Ovary (tissue), 9 donors: Measurements from ENCODE around the gene SRC. TPM values are rescaled to one million over a fixed set of nuclear protein-coding genes. Genes with fewer than 3 reads are reported as not detected.
A peak's percentile ranks its signal among the peaks of the same experiment; 100 is the strongest.

Experiments used
- DNase-seq, 5 donors: peaks; one replicate each; pipeline ENCODE4 v3.0.0-alpha.2; 2019 to 2020
- H3K27ac ChIP-seq, 2 donors: fragments of 200-600 bp; one replicate each; pipeline versions ENCODE4 v1.5.1 to v1.8.0; 2019 to 2022
- H3K27me3 ChIP-seq: fragments of 200-600 bp; one replicate; pipeline ENCODE4 v1.8.0; 2022
- H3K36me3 ChIP-seq: fragments of 200-600 bp; sonication (generic); one replicate; pipeline ENCODE4 v1.5.1; 2019
- H3K4me1 ChIP-seq: one replicate; pipeline ENCODE4 v1.8.1; 2013; ENCODE audit warnings: mild to moderate bottlenecking, moderate library complexity; ENCODE audit not compliant: insufficient read depth
- H3K4me3 ChIP-seq: fragments of 200-600 bp; sonication (generic); one replicate; pipeline ENCODE4 v1.5.1; 2017
- H3K9me3 ChIP-seq, 2 donors: fragments of 200-600 bp in 1 of 2; sonication (generic) in 1 of 2; one replicate each; pipeline versions ENCODE4 v1.5.1 to v1.8.1; 2013 to 2019; ENCODE audit warnings: mild to moderate bottlenecking in 1 of 2, moderate library complexity in 1 of 2
- EP300 ChIP-seq: sonication (generic); formaldehyde crosslinking; IDR thresholded peaks from one replicate; pipeline ENCODE4 v1.6.1; 2017; ENCODE audit warnings: antibody characterized with exemption
- POLR2A ChIP-seq: fragments of 450-650 bp; IDR thresholded peaks from one replicate; pipeline ENCODE4 v1.6.1; 2017; ENCODE audit warnings: antibody characterized with exemption, mild to moderate bottlenecking, moderate library complexity
- WGBS, 3 donors: extraction: QIAGEN DNeasy Blood & Tissue Kit in 1 of 3; methylation state at CpG; one replicate each; pipeline versions ENCODE4 v1.1.5 to v1.1.7; 2013 to 2017; 5-methylcytosine and 5-hydroxymethylcytosine counted together
- intact Hi-C, 4 donors: fragments of 100-400 bp; cut with DNase I; formaldehyde crosslinking; loops; one replicate each; pipeline versions ENCODE4 v1.11.0 to v1.15.1; 2022 to 2023
- polyA plus RNA-seq, 2 donors: library from polyadenylated mRNA; stranded (reverse); fragments of 200-250 nt in 1 of 2; fragments of 350-450 nt in 1 of 2; fragmentation: Illumina TruSeq in 1 of 2; extraction: RNeasy Lipid Tissue Mini Kit (QIAGEN cat#74804) in 1 of 2; gene quantifications; one replicate each; pipeline ENCODE4 v1.2.3, GENCODE V29; 2013 to 2014
- total RNA-seq, 7 donors: library from RNA; depleted of rRNA in 2 of 7; stranded (reverse); fragments of >200 nt in 2 of 7; fragmentation: NEBNext Ultra II Directional in 3 of 7; extraction: Animal tissue kit (Norgen Biotek cat#: 25700) in 3 of 7; gene quantifications; one replicate each; pipeline versions ENCODE4 v1.1.0 to v1.2.4, GENCODE V29; 2016 to 2023
- TF ChIP-seq, protein P1 (sequence below), 3 donors: fragments of 450-650 bp in 2 of 3; fragments of 200-600 bp in 1 of 3; IDR thresholded peaks; one replicate each; pipeline versions ENCODE4 v1.5.1 to v1.8.0; 2016 to 2022; ENCODE audit warnings: antibody characterized with exemption in 3 of 3, mild to moderate bottlenecking in 1 of 3
- donor health status: DM: no; HTN: no; CAD: no; lungs with moderate emphysema.
- donor health status: DM: no; HTN: no; CAD: no.
- donor health status: Bipolar disorder and iron deficiency.
- donor health status: DM: yes; HTN: yes; CAD: no.
- donor health status: DM: no; HTN: no; CAD: no.
- donor health status: DM: yes; HTN: yes; CAD: no.

Gene SRC
- total and polyA plus RNA-seq, 9 donors = 17.0 to 72.7 (median 34.7) TPM

DNA sequence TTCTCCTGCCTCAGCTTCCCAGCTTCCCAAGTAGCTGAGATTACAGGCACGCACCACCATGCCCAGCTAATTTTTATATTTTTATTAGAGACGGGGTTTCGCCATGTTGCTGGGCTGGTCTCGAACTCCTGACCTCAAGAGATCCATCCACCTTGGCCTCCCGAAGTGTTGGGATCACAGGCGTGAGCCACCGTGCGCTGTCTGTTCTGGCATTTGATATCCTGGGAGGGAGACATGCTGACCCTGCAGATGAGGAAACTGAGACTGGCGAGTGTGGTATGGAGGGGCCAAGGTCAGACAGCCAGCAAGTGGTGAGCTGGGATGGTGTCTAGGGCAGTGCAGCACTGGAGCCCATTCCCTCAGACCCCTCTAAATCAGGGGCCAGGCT, 44.6 kb downstream of the SRC start:
- Histone ChIP-seq H3K4me3 (no peak overlapping the region), H3K27me3 (no peaks in the 10 kb centered on the region), H3K4me1 (no peaks in the 10 kb centered on the region), H3K36me3 (no peaks in the 10 kb centered on the region), H3K9me3 (no peaks in the 10 kb centered on the region), H3K27ac (no peak overlapping the region)
- TF ChIP-seq, protein P1, sequence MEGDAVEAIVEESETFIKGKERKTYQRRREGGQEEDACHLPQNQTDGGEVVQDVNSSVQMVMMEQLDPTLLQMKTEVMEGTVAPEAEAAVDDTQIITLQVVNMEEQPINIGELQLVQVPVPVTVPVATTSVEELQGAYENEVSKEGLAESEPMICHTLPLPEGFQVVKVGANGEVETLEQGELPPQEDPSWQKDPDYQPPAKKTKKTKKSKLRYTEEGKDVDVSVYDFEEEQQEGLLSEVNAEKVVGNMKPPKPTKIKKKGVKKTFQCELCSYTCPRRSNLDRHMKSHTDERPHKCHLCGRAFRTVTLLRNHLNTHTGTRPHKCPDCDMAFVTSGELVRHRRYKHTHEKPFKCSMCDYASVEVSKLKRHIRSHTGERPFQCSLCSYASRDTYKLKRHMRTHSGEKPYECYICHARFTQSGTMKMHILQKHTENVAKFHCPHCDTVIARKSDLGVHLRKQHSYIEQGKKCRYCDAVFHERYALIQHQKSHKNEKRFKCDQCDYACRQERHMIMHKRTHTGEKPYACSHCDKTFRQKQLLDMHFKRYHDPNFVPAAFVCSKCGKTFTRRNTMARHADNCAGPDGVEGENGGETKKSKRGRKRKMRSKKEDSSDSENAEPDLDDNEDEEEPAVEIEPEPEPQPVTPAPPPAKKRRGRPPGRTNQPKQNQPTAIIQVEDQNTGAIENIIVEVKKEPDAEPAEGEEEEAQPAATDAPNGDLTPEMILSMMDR (IDR thresholded peaks at IDR 0.05) = no peak
- no peak for TF ChIP-seq EP300
- no peak for TF ChIP-seq POLR2A
- intact Hi-C loops = loop anchor here in 1 of 4 donors (10.0 kb wide), 1 partner anchor 134 kb away; the partner anchor contains the start of genes BLCAP and NNAT
- DNase-seq = peak in 3 of 5 donors; percentile 6 to 24 (median 10)
- 93 to 94% (median 93%) methylated on average over 9 of the region's 9 CpGs for WGBS, 3 donors

DNA sequence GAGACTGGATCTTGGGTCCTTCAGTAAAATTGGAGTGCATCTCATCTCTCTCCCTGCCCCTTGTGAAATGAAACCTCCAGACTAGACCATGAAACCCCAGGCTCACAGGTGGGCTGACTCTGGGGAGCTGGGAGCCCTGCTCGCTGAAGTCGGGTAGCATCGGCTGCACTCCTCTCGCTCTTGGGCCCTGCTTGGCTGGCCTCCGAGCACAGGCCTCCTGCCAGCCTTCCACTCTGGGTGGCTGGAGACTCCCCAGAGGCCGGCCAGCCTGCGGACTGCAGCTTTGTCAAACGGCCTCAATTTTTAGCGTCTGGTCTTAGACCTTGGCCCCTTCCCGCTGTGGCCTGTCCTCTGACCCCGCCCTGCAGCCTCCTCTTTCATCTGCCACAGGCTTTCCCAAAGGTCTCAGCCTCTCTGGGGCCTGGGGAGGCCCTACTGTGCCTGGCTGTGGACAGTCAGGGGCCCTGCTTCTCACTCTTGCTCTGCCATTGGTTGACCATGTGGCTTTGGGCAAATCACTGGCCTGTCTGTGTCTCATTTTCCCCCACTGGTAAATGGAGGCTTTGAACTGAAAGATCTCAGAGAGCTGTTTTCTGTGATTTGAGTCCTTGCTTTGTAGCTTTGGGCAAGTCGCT, 45.1 kb downstream of the SRC start:
- H3K27ac ChIP-seq = no peak overlapping the region
- no peaks in the 10 kb centered on the region for H3K36me3 ChIP-seq
- peak in 3 of 5 donors; percentile 5 to 37 (median 20) for DNase-seq
- intact Hi-C loops = loop anchor here in 1 of 4 donors (10.0 kb wide), 1 partner anchor 134 kb away; the partner anchor contains the start of genes BLCAP and NNAT
- H3K4me3 ChIP-seq = no peak overlapping the region
- TF ChIP-seq POLR2A = no peak
- TF ChIP-seq EP300 = no peak
- TF ChIP-seq, protein P1 (IDR thresholded peaks at IDR 0.05) = no peak
- H3K27me3 ChIP-seq = no peaks in the 10 kb centered on the region
- H3K9me3 ChIP-seq = no peaks in the 10 kb centered on the region
- WGBS, 3 donors = 66 to 76% (median 70%) methylated on average over 11 to 12 of the region's 12 CpGs
- peaks cover 3% of the 10 kb centered on the region for H3K4me1 ChIP-seq

DNA sequence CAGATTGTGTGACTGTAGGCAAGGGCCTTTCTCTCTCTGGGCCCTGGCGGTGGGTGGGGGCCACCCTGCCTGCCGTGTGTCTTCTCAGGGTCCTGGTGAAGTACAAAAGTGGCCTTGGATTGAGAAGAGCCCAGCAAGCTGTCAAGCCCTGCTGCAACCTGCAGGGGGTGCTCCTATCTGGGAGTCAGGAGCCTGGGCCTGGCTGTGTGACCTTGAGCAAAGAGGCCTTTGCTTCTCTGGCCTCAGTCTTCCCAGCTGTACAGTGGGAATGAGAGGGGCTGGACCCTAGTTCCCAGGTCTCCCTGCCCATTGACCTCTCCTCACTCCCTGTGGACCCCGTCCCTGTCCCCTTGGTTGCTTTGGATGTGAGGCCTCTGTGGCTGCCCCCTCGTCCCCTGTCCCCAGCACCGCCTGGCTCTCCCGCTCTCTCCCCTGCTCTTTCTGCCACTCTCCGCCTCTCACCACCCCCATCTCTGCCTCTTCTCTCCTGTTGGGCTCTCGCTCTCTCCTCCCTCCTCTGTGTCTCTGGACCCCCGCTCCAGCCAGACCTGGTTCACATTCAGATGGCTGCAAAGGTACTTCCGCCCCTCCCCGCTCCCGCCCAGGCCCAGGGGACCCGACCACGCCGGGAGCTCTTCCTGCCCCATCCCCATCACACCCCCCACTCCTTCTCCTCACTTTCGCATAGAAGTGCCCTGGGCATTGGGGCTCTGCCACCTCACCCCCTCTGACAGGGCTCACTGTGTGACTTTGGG, 46.7 kb downstream of the SRC start:
- peaks cover 3% of the 10 kb centered on the region for H3K4me1 ChIP-seq
- WGBS, 3 donors = 88 to 94% (median 92%) methylated on average over 16 of the region's 16 CpGs
- no peaks in the 10 kb centered on the region for H3K9me3 ChIP-seq
- no peaks in the 10 kb centered on the region for H3K36me3 ChIP-seq
- H3K27me3 ChIP-seq = no peaks in the 10 kb centered on the region
- H3K27ac ChIP-seq = no peak overlapping the region
- H3K4me3 ChIP-seq = no peak overlapping the region
- TF ChIP-seq POLR2A (no peak), EP300 (no peak)
- TF ChIP-seq, protein P1 (IDR thresholded peaks at IDR 0.05) = no peak
- DNase-seq = peak in 1 of 5 donors; percentile 21
- intact Hi-C loops = loop anchor here in 1 of 4 donors (10.0 kb wide), 1 partner anchor 132 kb away; the partner anchor contains the start of genes BLCAP and NNAT

DNA sequence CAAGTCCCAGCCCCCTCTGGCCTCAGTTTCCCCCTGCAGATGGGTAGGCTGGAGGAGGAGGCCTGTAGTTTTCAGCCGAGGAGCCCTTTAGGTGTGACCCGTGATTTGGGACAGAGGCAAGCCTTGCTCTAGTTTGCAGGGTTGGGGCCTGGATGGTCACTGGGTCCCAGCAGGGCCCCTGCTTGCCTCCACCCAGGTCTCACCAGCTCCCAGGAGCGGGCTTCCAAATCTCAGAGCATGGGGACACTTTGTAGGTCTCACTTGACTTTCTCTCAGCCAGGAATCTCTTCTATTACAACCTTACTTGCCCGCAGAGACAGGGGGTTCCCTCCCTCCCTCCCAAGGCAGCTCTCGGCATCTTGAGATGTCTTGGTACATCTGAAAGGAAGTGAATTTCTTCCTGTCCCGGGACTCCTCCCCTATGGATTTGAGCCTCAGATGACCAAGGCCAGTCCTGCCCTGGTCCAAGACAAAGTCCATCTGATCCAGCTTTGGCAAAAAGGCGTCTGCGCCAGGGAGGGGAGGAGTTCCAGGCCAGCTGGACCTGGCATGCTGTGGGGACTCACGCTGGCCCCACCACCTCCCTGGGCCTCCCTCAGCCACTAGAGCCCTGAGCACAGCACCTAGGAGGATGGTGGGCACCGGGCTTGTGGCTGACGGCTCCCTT, 47.4 kb downstream of the SRC start:
- intact Hi-C loops = loop anchor here in 1 of 4 donors (10.0 kb wide), 1 partner anchor 131 kb away; the partner anchor contains the start of genes BLCAP and NNAT
- H3K4me3 ChIP-seq = no peak overlapping the region
- no peak overlapping the region for H3K27ac ChIP-seq
- no peaks in the 10 kb centered on the region for H3K36me3 ChIP-seq
- no peak for DNase-seq
- TF ChIP-seq EP300 (no peak), POLR2A (no peak)
- TF ChIP-seq, protein P1 (IDR thresholded peaks at IDR 0.05) = no peak
- 67 to 76% (median 73%) methylated on average over 11 of the region's 11 CpGs for WGBS, 3 donors
- no peaks in the 10 kb centered on the region for H3K27me3 ChIP-seq
- H3K4me1 ChIP-seq = peaks cover 3% of the 10 kb centered on the region
- H3K9me3 ChIP-seq = no peaks in the 10 kb centered on the region
